HL-60/S4 treated with retinoic acid at 250 ng/mL for 4 days and 3 days (cell line): ENCODE results near the gene PEX10.

Source experiments
- in situ Hi-C: fragments of 300-500 bp; cut with MboI; formaldehyde crosslinking; loops from 2 replicates; pipeline ENCODE4 v1.7.0; 2022; ENCODE audit warnings: low sequenced_read_pairs

PEX10 gene

GRCh38 chr1:2358072-2358471 is 54.3 kb downstream of the PEX10 start:
- in situ Hi-C loops = loop anchor here (25.0 kb wide), 1 partner anchor 396 kb away; no protein-coding TSS in a partner anchor

- in situ Hi-C loops = loop anchor here (25.0 kb wide), 1 partner anchor 395 kb away; no protein-coding TSS in a partner anchor
Measured at GRCh38 chr1:2356911-2357845, 55.2 kb downstream of the PEX10 start.

GRCh38 chr1:2356401-2356800 is 56.0 kb downstream of the PEX10 start:
- in situ Hi-C loops = loop anchor here (25.0 kb wide), 1 partner anchor 394 kb away; no protein-coding TSS in a partner anchor

DNA sequence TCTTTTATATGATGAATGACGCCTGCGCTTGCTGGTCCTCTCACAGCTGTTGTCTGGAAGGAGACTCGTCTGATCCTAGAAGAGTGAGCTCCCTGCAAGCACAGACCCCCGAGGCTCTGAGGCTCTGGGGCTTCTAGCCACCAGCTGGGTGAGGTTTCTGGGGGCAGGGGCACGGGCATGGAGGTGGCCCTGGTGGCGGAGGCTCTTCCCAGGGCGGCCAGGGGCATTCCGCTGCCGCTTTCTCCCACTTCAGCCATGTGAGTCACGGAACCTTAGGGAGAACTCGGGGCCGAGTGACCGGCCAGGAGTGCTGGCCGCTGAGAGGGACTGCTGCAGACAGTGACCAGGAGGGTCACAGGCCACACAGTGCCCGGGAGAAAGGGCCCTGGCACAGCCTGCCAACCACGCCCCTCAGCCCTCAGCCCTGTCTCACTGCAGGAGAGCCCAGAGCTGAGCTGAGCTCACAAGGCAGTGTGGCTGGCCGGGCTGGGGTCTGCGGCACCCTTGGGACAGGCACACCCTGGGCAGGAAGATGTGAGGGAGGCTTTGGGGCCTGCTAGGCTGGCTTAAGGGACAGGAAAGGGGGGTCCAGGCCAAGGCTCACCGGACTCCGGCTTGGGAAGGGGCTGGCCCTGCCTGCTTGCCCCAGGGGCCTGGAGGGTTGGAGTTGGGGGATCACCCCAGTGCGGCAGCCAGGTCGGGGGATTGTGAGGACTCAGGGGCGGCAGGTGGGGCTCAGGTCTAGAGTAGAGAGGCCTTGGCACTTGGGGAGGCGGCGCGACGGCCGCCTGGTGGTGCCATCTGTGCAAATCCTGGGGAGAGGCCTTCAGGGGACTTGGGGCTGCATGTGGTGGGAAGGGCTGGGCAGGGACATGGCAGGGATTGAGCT is 56.7 kb downstream of the PEX10 start:
- in situ Hi-C loops = loop anchor here (25.0 kb wide), 1 partner anchor 393 kb away; no protein-coding TSS in a partner anchor

DNA sequence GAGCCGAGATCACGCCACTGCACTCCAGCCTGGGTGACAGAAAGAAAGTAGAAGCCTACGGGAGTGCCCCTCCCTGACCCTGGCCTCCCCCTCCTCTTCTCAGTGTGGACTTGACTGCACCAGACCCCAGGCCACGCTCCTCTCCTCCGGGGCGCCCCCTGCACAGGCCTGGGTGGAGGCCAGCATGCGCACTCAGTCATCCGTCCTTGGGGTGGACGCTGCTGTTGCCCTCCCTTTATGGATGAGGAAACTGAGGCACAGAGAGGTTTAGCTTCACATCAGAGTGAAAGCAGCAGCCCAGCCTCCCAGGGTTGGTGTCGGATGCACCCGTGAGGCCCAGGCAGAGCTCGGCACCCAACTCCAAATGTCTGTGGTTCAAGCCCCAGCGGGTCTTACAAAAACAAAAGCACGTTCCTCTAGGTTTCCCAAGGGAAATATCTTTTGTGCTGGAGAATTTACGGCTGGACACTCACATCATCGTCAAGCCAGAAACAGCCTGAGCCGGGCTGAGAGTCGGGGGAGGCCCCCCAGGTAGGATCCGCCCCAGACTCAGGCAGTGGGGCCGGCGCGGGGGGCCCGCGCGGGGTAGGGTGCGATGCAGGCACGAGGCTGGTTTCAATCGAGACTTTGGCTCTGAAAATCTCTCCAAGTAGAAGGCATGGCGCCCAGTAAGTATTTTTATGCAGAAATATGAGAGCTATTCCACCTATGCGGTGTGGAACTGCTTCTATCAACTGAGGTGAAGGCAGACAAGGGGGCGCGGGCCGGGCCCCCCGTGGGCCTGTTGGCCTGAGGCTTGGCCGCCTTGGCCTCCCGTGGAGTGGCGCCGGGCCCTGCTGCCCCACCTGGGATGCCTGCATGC is 57.6 kb downstream of the PEX10 start:
- in situ Hi-C loops = loop anchor here (25.0 kb wide), 1 partner anchor 392 kb away; no protein-coding TSS in a partner anchor
